Transverse colon (tissue), 4 donors: ENCODE data around the gene C1orf159. TPM values are rescaled to one million over a fixed set of nuclear protein-coding genes. Genes with fewer than 3 reads are reported as not detected.
A peak's percentile ranks its signal among the peaks of the same experiment; 100 is the strongest.
"Not testable (repeated sequence)": the region's sequence is repeated elsewhere in the genome, so short reads cannot be mapped to it uniquely, and the experiment has no call there.

ENCODE experiments used
- DNase-seq: peaks from one replicate; pipeline ENCODE4 v3.0.0-alpha.2; 2019
- H3K27ac ChIP-seq, 4 donors: fragments of 200-600 bp; sonication (generic); 2 replicates each; pipeline ENCODE4 v1.5.1; 2016 to 2018; ENCODE audit warnings: inconsistent platforms in 4 of 4
- H3K27me3 ChIP-seq: fragments of 200-600 bp; sonication (generic); 2 replicates; pipeline ENCODE4 v1.5.1; 2017; ENCODE audit warnings: inconsistent platforms
- H3K36me3 ChIP-seq, 4 donors: fragments of 200-600 bp; sonication (generic); 2 replicates each; pipeline ENCODE4 v1.5.1; 2017 to 2019; ENCODE audit warnings: inconsistent platforms in 4 of 4
- H3K4me1 ChIP-seq, 4 donors: fragments of 200-600 bp; sonication (generic); 2 replicates each; pipeline ENCODE4 v1.5.1; 2017 to 2020; ENCODE audit warnings: inconsistent platforms in 4 of 4
- H3K4me3 ChIP-seq, 4 donors: fragments of 200-600 bp; sonication (generic); 1 replicate in 1 of 4; 2 replicates in 3 of 4; pipeline versions ENCODE4 v1.5.1 to v1.6.1; 2017 to 2019; ENCODE audit warnings: inconsistent platforms in 4 of 4
- H3K9me3 ChIP-seq, 2 donors: fragments of 200-600 bp; sonication (generic); 2 replicates each; pipeline ENCODE4 v1.5.1; 2017 to 2019; ENCODE audit warnings: inconsistent platforms in 2 of 2
- CTCF ChIP-seq, 5 experiments: fragments of 200-600 bp in 3 of 5; fragments of 450-650 bp in 2 of 5; sonication (generic) in 3 of 5; IDR thresholded peaks; 1 replicate in 2 of 5; 2 replicates in 3 of 5; pipeline ENCODE4 v1.5.1; 2016 to 2017; ENCODE audit warnings: antibody characterized with exemption in 5 of 5, inconsistent platforms in 3 of 5, mild to moderate bottlenecking in 2 of 5, moderate library complexity in 1 of 5
- EP300 ChIP-seq: sonication (generic); formaldehyde crosslinking; IDR thresholded peaks from one replicate; pipeline ENCODE4 v1.6.1; 2017; ENCODE audit warnings: antibody characterized with exemption, low read depth
- POLR2A ChIP-seq: fragments of 450-650 bp; IDR thresholded peaks from one replicate; pipeline ENCODE4 v1.6.1; 2016; ENCODE audit warnings: antibody characterized with exemption, mild to moderate bottlenecking, moderate library complexity
- POLR2AphosphoS5 ChIP-seq, 3 donors: sonication (generic); formaldehyde crosslinking; IDR thresholded peaks; one replicate each; pipeline ENCODE4 v1.6.1; 2016; ENCODE audit warnings: antibody characterized with exemption in 3 of 3
- WGBS, 2 donors: methylation state at CpG; one replicate each; pipeline ENCODE4 v1.1.5; 2018; ENCODE audit warnings: low coverage in 1 of 2; 5-methylcytosine and 5-hydroxymethylcytosine counted together
- in situ Hi-C, 4 donors: fragments of 200-750 bp; cut with MboI; loops; one replicate each; pipeline versions ENCODE4 v1.15.0 to v1.15.1; 2017; ENCODE audit warnings: low sequenced_read_pairs in 3 of 4, low pct_ligation_motif_present in 1 of 4, low pct_unique_long_range_greater_than_20kb in 1 of 4
- intact Hi-C: fragments of 100-400 bp; cut with DNase I; formaldehyde crosslinking; loops from one replicate; pipeline ENCODE4 v1.15.1; 2023; ENCODE audit warnings: low total_unique reads
- total RNA-seq, 4 donors: library from RNA; depleted of rRNA; stranded (reverse); fragments of >200 nt; gene quantifications; one replicate each; pipeline ENCODE4 v1.1.0, GENCODE V29; 2016

C1orf159 gene
- total RNA-seq, 4 donors from 2014 or later: 23.6 to 108 (median 47.3) TPM

- DNase-seq: peak; percentile 79
- in situ Hi-C loops (no loop called here), intact Hi-C loops (no loop called here)
- Histone ChIP-seq H3K27ac (peak overlapping the region; percentile 89 to 95 (median 92)), H3K36me3 (no peaks in the 10 kb centered on the region), H3K9me3 (no peaks in the 10 kb centered on the region), H3K4me1 (peaks cover 17 to 47% (median 45%) of the 10 kb centered on the region in 4 donors), H3K27me3 (no peaks in the 10 kb centered on the region), H3K4me3 (peak overlapping the region in 2 of 4 donors; percentile 21 to 26)
- WGBS, 2 donors: 48 to 50% methylated on average over 2 to 26 of the region's 32 CpGs
- no peak for TF ChIP-seq POLR2A
- TF ChIP-seq POLR2AphosphoS5 (IDR thresholded peaks at IDR 0.05): peak in 1 of 3 donors; percentile 43
These were observed 29.1 kb upstream of the C1orf159 start for GRCh38 chr1:1144843-1145546.

- H3K27me3 ChIP-seq: no peaks in the 10 kb centered on the region
- H3K36me3 ChIP-seq: no peaks in the 10 kb centered on the region
- H3K4me1 ChIP-seq: peaks cover 10 to 40% (median 38%) of the 10 kb centered on the region in 4 donors
- H3K9me3 ChIP-seq: no peaks in the 10 kb centered on the region
- H3K4me3 ChIP-seq: peak overlapping the region in 2 of 4 donors; percentile 21 to 26
- in situ Hi-C loops (no loop called here), intact Hi-C loops (no loop called here)
- H3K27ac ChIP-seq: peak overlapping the region; percentile 89 to 95 (median 92)
- peak; percentile 86 for DNase-seq
- TF ChIP-seq CTCF (IDR thresholded peaks at IDR 0.05): no peak
- TF ChIP-seq POLR2AphosphoS5 (IDR thresholded peaks at IDR 0.05): peak; percentile 39 to 71 (median 57)
- TF ChIP-seq POLR2A: peak; percentile 74
- TF ChIP-seq EP300: no peak
- WGBS, 2 donors: 25 to 44% methylated on average over 6 to 26 of the region's 42 CpGs
These were observed 28.4 kb upstream of the C1orf159 start for GRCh38 chr1:1144122-1144842.

GRCh38 chr1:1143636-1144035 is 27.7 kb upstream of the C1orf159 start:
- Histone ChIP-seq H3K36me3 (no peaks in the 10 kb centered on the region), H3K4me1 (peaks cover 10 to 37% (median 36%) of the 10 kb centered on the region in 4 donors), H3K27ac (peak overlapping the region; percentile 89 to 95 (median 92)), H3K4me3 (peak overlapping the region in 1 of 4 donors; percentile 26), H3K27me3 (no peaks in the 10 kb centered on the region), H3K9me3 (no peaks in the 10 kb centered on the region)
- intact Hi-C loops (no loop called here), in situ Hi-C loops (no loop called here)
- peak; percentile 79 for DNase-seq
- no peak for TF ChIP-seq POLR2A
- TF ChIP-seq EP300: no peak
- TF ChIP-seq CTCF (IDR thresholded peaks at IDR 0.05): no peak
- TF ChIP-seq POLR2AphosphoS5 (IDR thresholded peaks at IDR 0.05): no peak
- WGBS, 2 donors: 58% methylated on average over 11 of the region's 14 CpGs; no CpG with 5 or more reads in 1 of the 2 donors

- H3K4me1 ChIP-seq: peaks cover 10 to 40% (median 39%) of the 10 kb centered on the region in 4 donors
- no peaks in the 10 kb centered on the region for H3K36me3 ChIP-seq
- peak overlapping the region; percentile 89 to 95 (median 92) for H3K27ac ChIP-seq
- DNase-seq: peak; percentile 16
- H3K9me3 ChIP-seq: no peaks in the 10 kb centered on the region
- intact Hi-C loops: no loop called here
- H3K27me3 ChIP-seq: peaks cover under 1% of the 10 kb centered on the region
- H3K4me3 ChIP-seq: no peak overlapping the region
- no peak for TF ChIP-seq CTCF (IDR thresholded peaks at IDR 0.05)
- no peak for TF ChIP-seq EP300
- TF ChIP-seq POLR2AphosphoS5 (IDR thresholded peaks at IDR 0.05): no peak
- no peak for TF ChIP-seq POLR2A
- in situ Hi-C loops: no loop called here
- WGBS, 2 donors: 62% methylated on average over 19 of the region's 19 CpGs; no CpG with 5 or more reads in 1 of the 2 donors
These were observed 27.0 kb upstream of the C1orf159 start for GRCh38 chr1:1142844-1143243.

- H3K9me3 ChIP-seq, H3K36me3 ChIP-seq, H3K4me3 ChIP-seq, in situ Hi-C loops, intact Hi-C loops, H3K27me3 ChIP-seq: not testable (repeated sequence)
- peak overlapping the region; percentile 89 to 95 (median 92) for H3K27ac ChIP-seq
- DNase-seq: peak; percentile 7
- WGBS, 2 donors: 65 to 66% methylated on average over 13 to 15 of the region's 15 CpGs
- H3K4me1 ChIP-seq: peaks cover 10 to 45% (median 44%) of the 10 kb centered on the region in 4 donors
These were observed 26.5 kb upstream of the C1orf159 start for GRCh38 chr1:1142352-1142751.
